Lower leg skin (tissue), 4 donors: ENCODE data around the gene ARHGDIA. TPM values are rescaled to one million over a fixed set of nuclear protein-coding genes. Genes with fewer than 3 reads are reported as not detected.
"Not testable (repeated sequence)": the region's sequence is repeated elsewhere in the genome, so short reads cannot be mapped to it uniquely, and the experiment has no call there.

Experiments used
- DNase-seq, 2 donors: peaks; one replicate each; pipeline ENCODE4 v3.0.0-alpha.2; 2019; ENCODE audit warnings: low spot score in 2 of 2
- H3K4me3 ChIP-seq: fragments of 200-600 bp; sonication (generic); 2 replicates; pipeline ENCODE4 v1.5.1; 2017; ENCODE audit warnings: mild to moderate bottlenecking, low read depth; ENCODE audit not compliant: poor library complexity, severe bottlenecking
- CTCF ChIP-seq, 3 donors: fragments of 450-650 bp; IDR thresholded peaks; one replicate each; pipeline ENCODE4 v1.5.1; 2016; ENCODE audit warnings: antibody characterized with exemption in 3 of 3, mild to moderate bottlenecking in 3 of 3, moderate library complexity in 2 of 3
- POLR2A ChIP-seq, 2 donors: fragments of 450-650 bp; IDR thresholded peaks; one replicate each; pipeline ENCODE4 v1.6.1; 2016 to 2017; ENCODE audit warnings: antibody characterized with exemption in 2 of 2, mild to moderate bottlenecking in 1 of 2, moderate library complexity in 1 of 2
- WGBS, 2 donors: methylation state at CpG; one replicate each; pipeline ENCODE4 v1.1.5; 2018; 5-methylcytosine and 5-hydroxymethylcytosine counted together
- intact Hi-C: fragments of 100-400 bp; cut with DNase I; formaldehyde crosslinking; loops from one replicate; pipeline ENCODE4 v1.15.0; 2023; ENCODE audit warnings: low total_unique reads
- total RNA-seq, 4 donors: library from RNA; depleted of rRNA; stranded (reverse); fragments of >200 nt; gene quantifications; one replicate each; pipeline ENCODE4 v1.1.0, GENCODE V29; 2016

Gene ARHGDIA
- total RNA-seq, 4 donors from 2014 or later = 144 to 280 (median 201) TPM

- WGBS, 2 donors = 88 to 90% methylated on average over 30 of the region's 30 CpGs
- no peak overlapping the region for H3K4me3 ChIP-seq
- DNase-seq = no peak
- no peak for TF ChIP-seq CTCF (IDR thresholded peaks at IDR 0.05)
- no peak for TF ChIP-seq POLR2A (IDR thresholded peaks at IDR 0.05)
- intact Hi-C loops = no loop called here
Measured at GRCh38 chr17:81843713-81844326, 27.3 kb downstream of the ARHGDIA start.

GRCh38 chr17:81842725-81843504, 28.2 kb downstream of the ARHGDIA start:
- intact Hi-C loops = no loop called here
- 54 to 68% methylated on average over 21 of the region's 21 CpGs for WGBS, 2 donors
- no peak for DNase-seq
- TF ChIP-seq POLR2A (IDR thresholded peaks at IDR 0.05) (no peak), CTCF (IDR thresholded peaks at IDR 0.05) (no peak)
- no peak overlapping the region for H3K4me3 ChIP-seq

DNA sequence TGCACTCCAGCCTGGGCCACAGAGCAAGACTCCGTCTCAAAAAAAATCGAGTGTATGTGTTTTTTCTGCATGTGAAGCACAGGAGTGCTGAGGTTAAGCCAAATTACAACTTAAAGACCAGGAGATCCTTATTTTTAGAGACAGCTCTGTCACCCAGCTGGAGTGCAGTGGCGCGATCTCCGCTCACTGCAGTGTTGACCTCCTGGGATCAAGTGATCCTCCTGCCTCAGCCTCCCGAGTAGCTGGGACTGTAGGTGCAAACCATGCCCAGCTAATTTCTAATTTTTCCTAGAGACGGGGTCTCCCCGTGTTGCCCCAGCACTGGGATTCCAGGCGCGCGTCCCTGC, 28.8 kb downstream of the ARHGDIA start:
- WGBS, 2 donors = 82 to 84% methylated on average over 11 of the region's 11 CpGs
- TF ChIP-seq POLR2A (IDR thresholded peaks at IDR 0.05) (no peak), CTCF (IDR thresholded peaks at IDR 0.05) (no peak)
- H3K4me3 ChIP-seq = no peak overlapping the region
- intact Hi-C loops = no loop called here
- DNase-seq = no peak

- no peak for DNase-seq
- intact Hi-C loops = no loop called here
- TF ChIP-seq CTCF (IDR thresholded peaks at IDR 0.05) (no peak), POLR2A (IDR thresholded peaks at IDR 0.05) (no peak)
- H3K4me3 ChIP-seq = no peak overlapping the region
- WGBS, 2 donors = 42 to 47% methylated on average over 13 to 15 of the region's 15 CpGs
Measured at GRCh38 chr17:81841866-81842265, 29.3 kb downstream of the ARHGDIA start.

GRCh38 chr17:81840826-81841778, 30.0 kb downstream of the ARHGDIA start:
- 45 to 50% methylated on average over 28 to 40 of the region's 40 CpGs for WGBS, 2 donors
- intact Hi-C loops = no loop called here
- DNase-seq = no peak
- TF ChIP-seq POLR2A (IDR thresholded peaks at IDR 0.05) (no peak), CTCF (IDR thresholded peaks at IDR 0.05) (no peak)
- no peak overlapping the region for H3K4me3 ChIP-seq

GRCh38 chr17:81840059-81840458, 31.1 kb downstream of the ARHGDIA start:
- DNase-seq, H3K4me3 ChIP-seq, intact Hi-C loops: not testable (repeated sequence)
- 74 to 82% methylated on average over 5 of the region's 5 CpGs for WGBS, 2 donors
